Fibroblast of villous mesenchyme (primary cell): ENCODE data around the gene MTUS2. TPM values are rescaled to one million over a fixed set of nuclear protein-coding genes. Genes with fewer than 3 reads are reported as not detected.

Source experiments
- DNase-seq: peaks from one replicate; pipeline ENCODE4 v3.0.0-alpha.2; 2010; ENCODE audit warnings: low read depth
- H3K4me3 ChIP-seq: 2 replicates; pipeline ENCODE4 v1.5.1; 2011; ENCODE audit warnings: low read depth, mild to moderate bottlenecking, low read length
- CTCF ChIP-seq: IDR thresholded peaks from 2 replicates; pipeline ENCODE4 v1.5.1; 2012; ENCODE audit warnings: low read depth, mild to moderate bottlenecking, low read length; ENCODE audit not compliant: insufficient read depth
- total RNA-seq: library from RNA; depleted of rRNA; stranded (reverse); fragments of >200 nt; gene quantifications from 2 replicates; pipeline ENCODE4 v1.2.3, GENCODE V29; 2012

Gene MTUS2
- total RNA-seq, 1 donor: 1.3 TPM

- TF ChIP-seq CTCF: no peak
- DNase-seq: no peak
- no peak overlapping the region for H3K4me3 ChIP-seq
Measured at GRCh38 chr13:29516012-29516411, 695.9 kb downstream of the MTUS2 start.

GRCh38 chr13:29516880-29517279 is 696.7 kb downstream of the MTUS2 start:
- no peak for TF ChIP-seq CTCF
- H3K4me3 ChIP-seq: no peak overlapping the region
- DNase-seq: no peak

- DNase-seq: no peak
- TF ChIP-seq CTCF: no peak
- no peak overlapping the region for H3K4me3 ChIP-seq
Measured at GRCh38 chr13:29519921-29520320, 699.8 kb downstream of the MTUS2 start.

GRCh38 chr13:29520671-29521070 is 700.5 kb downstream of the MTUS2 start:
- H3K4me3 ChIP-seq: no peak overlapping the region
- no peak for TF ChIP-seq CTCF
- peak; percentile 86 for DNase-seq

GRCh38 chr13:29521336-29521735 is 701.2 kb downstream of the MTUS2 start:
- DNase-seq: no peak
- no peak overlapping the region for H3K4me3 ChIP-seq
- no peak for TF ChIP-seq CTCF

- TF ChIP-seq CTCF: no peak
- no peak overlapping the region for H3K4me3 ChIP-seq
- DNase-seq: peak; percentile 97
Measured at GRCh38 chr13:29522044-29522685, 702.0 kb downstream of the MTUS2 start.
